SK-N-SH treated with all-trans-retinoic acid at 6 μM for 48 hours (cell line): Measurements from ENCODE around the gene CNIH2.

ENCODE experiments used
- ARNTL ChIP-seq: fragments of 450-650 bp; formaldehyde crosslinking; IDR thresholded peaks from 2 replicates; pipeline ENCODE4 v1.5.0; 2020; ENCODE audit warnings: low read depth, mild to moderate bottlenecking, moderate library complexity, borderline replicate concordance
- CREB5 ChIP-seq: fragments of 250-450 bp; sonication (Bioruptor Pico); IDR thresholded peaks from 2 replicates; pipeline ENCODE4 v1.5.1; 2020; ENCODE audit warnings: low read depth, mild to moderate bottlenecking, moderate library complexity
- ZFP30 ChIP-seq: fragments of 450-650 bp; formaldehyde crosslinking; IDR thresholded peaks from 2 replicates; pipeline ENCODE4 v1.5.0; 2022; ENCODE audit warnings: mild to moderate bottlenecking, moderate library complexity
- ZNF565 ChIP-seq: fragments of 450-650 bp; formaldehyde crosslinking; conservative IDR thresholded peaks from 2 replicates; pipeline ENCODE4 v1.5.0; 2020; ENCODE audit warnings: low read depth, mild to moderate bottlenecking, moderate library complexity

DNA sequence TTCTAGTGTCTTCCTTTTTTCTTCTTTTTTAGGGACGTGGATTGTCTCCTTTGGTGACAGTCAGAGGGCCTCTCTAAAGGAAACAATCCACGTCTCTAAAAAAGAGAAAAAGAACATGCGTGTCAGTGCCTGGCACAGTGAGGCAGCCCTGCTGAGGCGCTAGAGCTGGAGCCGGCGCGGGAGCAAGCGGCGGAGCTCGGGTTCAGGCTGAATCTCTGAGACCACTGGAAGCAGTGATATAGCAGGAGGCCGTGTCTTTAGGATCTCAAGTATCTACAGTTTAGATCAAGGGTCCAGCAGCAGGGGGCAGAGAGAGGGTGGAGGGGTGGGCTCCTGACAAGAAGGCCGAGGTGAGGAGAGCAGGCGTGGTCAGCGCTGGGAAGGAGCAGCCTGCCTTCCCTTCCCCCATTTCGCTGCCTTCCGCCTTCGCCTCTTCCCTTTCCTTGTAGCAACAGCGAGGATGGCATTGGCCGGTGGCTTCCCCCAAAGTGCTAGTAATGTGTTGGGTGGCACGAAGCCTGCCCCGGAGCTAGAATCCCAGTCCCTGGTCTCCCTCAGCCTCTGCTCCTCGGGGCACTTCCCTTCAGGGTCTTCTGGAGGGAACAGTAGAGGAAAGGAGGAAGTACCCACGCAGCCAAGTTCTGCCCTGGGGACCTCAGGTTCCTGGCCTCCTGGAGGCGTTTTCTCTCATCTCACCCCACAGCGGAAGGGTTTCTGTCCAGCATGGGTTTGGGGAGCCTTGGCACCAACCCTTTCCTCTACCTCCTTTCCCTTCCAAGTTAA, 37.8 kb upstream of the CNIH2 start:
- TF ChIP-seq ZFP30 (CRISPR knock-in tag) (no peak), CREB5 (CRISPR knock-in tag) (no peak), ZNF565 (CRISPR knock-in tag) (no peak), ARNTL (CRISPR knock-in tag) (no peak)
